Keratinocyte (primary cell): ENCODE data around the gene CDH13.

Source experiments
- EZH2 ChIP-seq: IDR thresholded peaks from one replicate; pipeline ENCODE4 v1.6.1; 2012; ENCODE audit warnings: inconsistent platforms, mild to moderate bottlenecking, low read length, moderate library complexity
- TF ChIP-seq, protein P1 (sequence below), 3 experiments: IDR thresholded peaks in 1 of 3; conservative IDR thresholded peaks in 1 of 3; optimal IDR thresholded peaks in 1 of 3; 2 replicates in 2 of 3; 3 replicates in 1 of 3; pipeline versions ENCODE3 to v1.5.1; 2011; ENCODE audit warnings: low read length in 3 of 3, mild to moderate bottlenecking in 3 of 3, moderate library complexity in 2 of 3, control low read depth in 1 of 3, inconsistent platforms in 1 of 3; ENCODE audit not compliant: insufficient read depth in 2 of 3; ENCODE audit errors: extremely low read depth in 1 of 3

DNA sequence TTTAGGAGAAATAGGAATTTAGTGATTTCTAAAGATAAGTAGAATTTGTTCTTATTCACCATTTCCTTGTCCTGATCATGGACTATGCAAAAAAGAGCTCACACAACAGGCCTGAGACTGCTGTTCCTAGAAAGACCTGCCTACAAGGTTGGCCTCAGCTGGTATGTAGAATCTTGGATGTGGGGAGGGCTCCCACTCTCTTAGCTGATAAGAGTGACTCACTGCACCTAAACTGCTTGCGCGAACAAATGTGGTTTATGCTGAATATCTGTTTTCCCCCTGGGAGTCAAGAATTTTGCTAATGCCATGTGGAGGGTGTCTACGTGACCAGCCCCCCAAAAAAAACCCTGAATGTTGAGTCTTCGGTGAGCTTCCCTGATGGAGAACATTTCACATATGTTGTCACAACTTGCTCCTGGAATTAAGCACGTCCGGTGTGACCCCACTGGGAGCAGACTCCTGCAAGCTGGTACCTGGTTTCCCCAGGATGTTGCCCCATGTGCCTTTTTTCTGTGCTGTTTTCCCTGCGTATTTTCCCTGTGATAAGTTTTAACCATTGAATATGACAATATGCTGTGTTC, 1112.2 kb downstream of the CDH13 start:
- TF ChIP-seq, protein P1, sequence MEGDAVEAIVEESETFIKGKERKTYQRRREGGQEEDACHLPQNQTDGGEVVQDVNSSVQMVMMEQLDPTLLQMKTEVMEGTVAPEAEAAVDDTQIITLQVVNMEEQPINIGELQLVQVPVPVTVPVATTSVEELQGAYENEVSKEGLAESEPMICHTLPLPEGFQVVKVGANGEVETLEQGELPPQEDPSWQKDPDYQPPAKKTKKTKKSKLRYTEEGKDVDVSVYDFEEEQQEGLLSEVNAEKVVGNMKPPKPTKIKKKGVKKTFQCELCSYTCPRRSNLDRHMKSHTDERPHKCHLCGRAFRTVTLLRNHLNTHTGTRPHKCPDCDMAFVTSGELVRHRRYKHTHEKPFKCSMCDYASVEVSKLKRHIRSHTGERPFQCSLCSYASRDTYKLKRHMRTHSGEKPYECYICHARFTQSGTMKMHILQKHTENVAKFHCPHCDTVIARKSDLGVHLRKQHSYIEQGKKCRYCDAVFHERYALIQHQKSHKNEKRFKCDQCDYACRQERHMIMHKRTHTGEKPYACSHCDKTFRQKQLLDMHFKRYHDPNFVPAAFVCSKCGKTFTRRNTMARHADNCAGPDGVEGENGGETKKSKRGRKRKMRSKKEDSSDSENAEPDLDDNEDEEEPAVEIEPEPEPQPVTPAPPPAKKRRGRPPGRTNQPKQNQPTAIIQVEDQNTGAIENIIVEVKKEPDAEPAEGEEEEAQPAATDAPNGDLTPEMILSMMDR (optimal IDR thresholded peaks at IDR 0.05 in 1 of 3, IDR thresholded peaks at IDR 0.05 in 1 of 3, conservative IDR thresholded peaks at IDR 0.05 in 1 of 3; ENCODE audit: extremely low read depth in 1 of 3, insufficient read depth in 2 of 3, low read length in 3 of 3), result no peak
- no peak for TF ChIP-seq EZH2
